A673 (cell line): ENCODE measurements around the gene UST.

Source experiments
- CTCF ChIP-seq: fragments of 300-800, 200-600 bp; sonication (generic); conservative IDR thresholded peaks from 2 replicates; pipeline ENCODE4 v1.5.1; 2017; ENCODE audit warnings: low read depth, mild to moderate bottlenecking, antibody characterized with exemption, low read length, moderate library complexity, mixed read lengths
- EZH2 ChIP-seq: fragments of 200-600 bp; sonication (generic); IDR thresholded peaks from 2 replicates; pipeline ENCODE4 v1.6.1; 2017; ENCODE audit warnings: borderline replicate concordance, low read depth, mild to moderate bottlenecking, mixed read lengths, antibody characterized with exemption, low read length; ENCODE audit not compliant: poor library complexity, severe bottlenecking

DNA sequence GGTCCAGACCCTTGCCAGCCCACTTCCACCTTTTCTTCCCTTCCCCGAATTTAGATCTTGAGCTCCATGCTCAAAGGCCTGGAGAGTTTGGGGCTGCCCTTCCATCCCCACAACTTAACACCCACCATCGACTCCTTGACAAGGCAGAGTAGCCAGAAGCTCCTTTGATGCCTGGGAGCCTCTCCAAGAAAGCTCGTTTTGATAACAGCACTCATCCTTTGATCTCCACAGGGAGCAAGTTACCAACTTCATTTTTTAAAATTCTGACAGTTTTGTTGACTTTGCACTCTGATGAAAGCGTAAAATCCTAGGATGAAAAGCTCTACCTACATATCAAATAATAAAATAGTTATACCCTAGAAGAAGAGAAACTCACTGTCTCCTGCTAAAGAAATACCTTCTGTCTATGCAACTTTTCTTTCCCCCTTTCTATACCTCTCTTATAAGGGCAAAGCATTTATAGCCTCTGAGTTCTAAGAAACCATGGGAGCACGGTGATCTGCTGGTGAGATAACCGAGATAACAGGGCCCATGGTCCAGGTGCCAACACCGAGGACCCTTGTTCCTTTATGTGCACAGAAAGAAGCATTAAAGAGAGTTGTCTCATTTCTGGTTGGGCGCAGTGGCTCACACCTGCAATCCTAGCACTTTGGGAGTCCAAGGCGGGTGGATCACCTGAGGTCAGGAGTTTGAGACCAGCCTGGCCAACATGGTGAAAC, 134.9 kb downstream of the UST start:
- TF ChIP-seq CTCF = no peak
- TF ChIP-seq EZH2 = no peak
